ENCODE results near the gene RAI14. TPM values are rescaled to one million over a fixed set of nuclear protein-coding genes. Genes with fewer than 3 reads are reported as not detected.

The RAI14 gene
- total RNA-seq, 2 experiments from 2014 or later, result 0.92 to 12.3 TPM

DNA sequence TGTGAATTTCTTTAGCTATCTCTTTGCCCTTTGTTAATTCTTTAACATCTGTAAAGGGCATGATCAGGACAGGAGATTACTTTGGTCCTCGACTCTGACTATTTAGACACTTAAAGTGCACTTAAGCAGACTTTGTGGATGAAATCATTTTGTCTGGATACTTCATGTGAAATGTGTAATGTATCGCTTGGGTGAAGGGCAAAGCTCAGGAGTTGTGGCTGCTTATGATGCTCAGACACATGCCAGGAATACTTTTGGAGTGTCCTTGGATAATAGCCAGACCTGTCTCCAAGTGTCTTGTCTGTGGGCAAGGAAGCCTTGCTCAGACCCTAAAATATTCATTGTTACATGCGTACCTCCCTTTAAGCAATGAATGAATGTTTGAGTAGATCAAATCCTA lies 87.8 kb downstream of the RAI14 start:
- no peak overlapping the region for H3K4me2 ChIP-seq (ENCODE audit: low read length)
- intact Hi-C loops (cut with micrococcal nuclease; ENCODE audit: unreplicated experiment), result no loop called here
- no peaks in the 10 kb centered on the region for H4K20me1 ChIP-seq (ENCODE audit: insufficient read depth, low read length)
- DNase-seq (ENCODE audit: low spot score), result no peak
- H3K36me3 ChIP-seq (ENCODE audit: insufficient read depth, low read length), result no peaks in the 10 kb centered on the region
- no peaks in the 10 kb centered on the region for H3K9me2 ChIP-seq (ENCODE audit: insufficient read depth, low read length)
- H3K4me3 ChIP-seq (ENCODE audit: low read depth, low read length, poor library complexity, severe bottlenecking), result no peak overlapping the region
- no TSS peak for BruUV-seq (replicated peaks)
- POLR2A ChIA-PET, result interaction anchor here (1.0 kb wide), 1 partner anchor 9 kb away, joined by 4 read pairs; no protein-coding TSS in a partner anchor
- H2AFZ ChIP-seq (ENCODE audit: low read length), result no peak overlapping the region
- peaks cover 11% of the 10 kb centered on the region for H3K4me1 ChIP-seq (ENCODE audit: insufficient read depth, low read length, poor library complexity, severe bottlenecking)
- no peaks in the 10 kb centered on the region for H3K79me2 ChIP-seq (ENCODE audit: insufficient read depth, low read depth, low read length)
- no peaks in the 10 kb centered on the region for H3K9me3 ChIP-seq (ENCODE audit: low read length)
- TF ChIP-seq, protein P1, sequence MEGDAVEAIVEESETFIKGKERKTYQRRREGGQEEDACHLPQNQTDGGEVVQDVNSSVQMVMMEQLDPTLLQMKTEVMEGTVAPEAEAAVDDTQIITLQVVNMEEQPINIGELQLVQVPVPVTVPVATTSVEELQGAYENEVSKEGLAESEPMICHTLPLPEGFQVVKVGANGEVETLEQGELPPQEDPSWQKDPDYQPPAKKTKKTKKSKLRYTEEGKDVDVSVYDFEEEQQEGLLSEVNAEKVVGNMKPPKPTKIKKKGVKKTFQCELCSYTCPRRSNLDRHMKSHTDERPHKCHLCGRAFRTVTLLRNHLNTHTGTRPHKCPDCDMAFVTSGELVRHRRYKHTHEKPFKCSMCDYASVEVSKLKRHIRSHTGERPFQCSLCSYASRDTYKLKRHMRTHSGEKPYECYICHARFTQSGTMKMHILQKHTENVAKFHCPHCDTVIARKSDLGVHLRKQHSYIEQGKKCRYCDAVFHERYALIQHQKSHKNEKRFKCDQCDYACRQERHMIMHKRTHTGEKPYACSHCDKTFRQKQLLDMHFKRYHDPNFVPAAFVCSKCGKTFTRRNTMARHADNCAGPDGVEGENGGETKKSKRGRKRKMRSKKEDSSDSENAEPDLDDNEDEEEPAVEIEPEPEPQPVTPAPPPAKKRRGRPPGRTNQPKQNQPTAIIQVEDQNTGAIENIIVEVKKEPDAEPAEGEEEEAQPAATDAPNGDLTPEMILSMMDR (conservative IDR thresholded peaks at IDR 0.05; ENCODE audit: low read length), result no peak
- no peak for TF ChIP-seq EZH2phosphoT487 (IDR thresholded peaks at IDR 0.05; ENCODE audit: borderline replicate concordance, low read depth, low read length)
- CTCF ChIA-PET (ENCODE audit: unreplicated experiment), result no interaction called here
- H3K27ac ChIP-seq (ENCODE audit: low read depth, low read length, poor library complexity, severe bottlenecking), result no peak overlapping the region

- Histone ChIP-seq H3K27ac (ENCODE audit: low read depth, low read length, poor library complexity, severe bottlenecking) (no peak overlapping the region), H3K36me3 (ENCODE audit: insufficient read depth, low read length) (no peaks in the 10 kb centered on the region), H2AFZ (ENCODE audit: low read length) (no peak overlapping the region), H3K4me1 (ENCODE audit: insufficient read depth, low read length, poor library complexity, severe bottlenecking) (peaks cover 3% of the 10 kb centered on the region), H3K4me2 (ENCODE audit: low read length) (no peak overlapping the region), H3K79me2 (ENCODE audit: insufficient read depth, low read depth, low read length) (no peaks in the 10 kb centered on the region), H3K9me3 (ENCODE audit: low read length) (no peaks in the 10 kb centered on the region), H3K4me3 (ENCODE audit: low read depth, low read length, poor library complexity, severe bottlenecking) (no peak overlapping the region), H3K9me2 (ENCODE audit: insufficient read depth, low read length) (no peaks in the 10 kb centered on the region), H4K20me1 (ENCODE audit: insufficient read depth, low read length) (no peaks in the 10 kb centered on the region)
- CTCF ChIA-PET (ENCODE audit: unreplicated experiment), result no interaction called here
- BruUV-seq (replicated peaks), result no TSS peak
- POLR2A ChIA-PET, result interaction anchor here (0.8 kb wide), 1 partner anchor 75 kb away, joined by 3 read pairs; no protein-coding TSS in a partner anchor
- TF ChIP-seq EZH2phosphoT487 (IDR thresholded peaks at IDR 0.05; ENCODE audit: borderline replicate concordance, low read depth, low read length), result no peak
- TF ChIP-seq, protein P1 (conservative IDR thresholded peaks at IDR 0.05; ENCODE audit: low read length), result no peak
- intact Hi-C loops (cut with micrococcal nuclease; ENCODE audit: unreplicated experiment), result no loop called here
- DNase-seq (ENCODE audit: low spot score), result no peak
Observed at GRCh38 chr5:34748431-34748830, 92.3 kb downstream of the RAI14 start.

GRCh38 chr5:34749431-34749873 lies 93.3 kb downstream of the RAI14 start:
- H3K4me2 ChIP-seq (ENCODE audit: low read length), result no peak overlapping the region
- POLR2A ChIA-PET, result interaction anchor here (0.6 kb wide), 1 partner anchor 266 kb away, joined by 5 read pairs; no protein-coding TSS in a partner anchor
- no peaks in the 10 kb centered on the region for H3K4me1 ChIP-seq (ENCODE audit: insufficient read depth, low read length, poor library complexity, severe bottlenecking)
- H3K9me3 ChIP-seq (ENCODE audit: low read length), result no peaks in the 10 kb centered on the region
- intact Hi-C loops (cut with micrococcal nuclease; ENCODE audit: unreplicated experiment), result no loop called here
- TF ChIP-seq, protein P1 (conservative IDR thresholded peaks at IDR 0.05; ENCODE audit: low read length), result no peak
- TF ChIP-seq EZH2phosphoT487 (IDR thresholded peaks at IDR 0.05; ENCODE audit: borderline replicate concordance, low read depth, low read length), result no peak
- H3K79me2 ChIP-seq (ENCODE audit: insufficient read depth, low read depth, low read length), result no peaks in the 10 kb centered on the region
- H3K36me3 ChIP-seq (ENCODE audit: insufficient read depth, low read length), result no peaks in the 10 kb centered on the region
- no peak overlapping the region for H2AFZ ChIP-seq (ENCODE audit: low read length)
- CTCF ChIA-PET (ENCODE audit: unreplicated experiment), result no interaction called here
- H3K9me2 ChIP-seq (ENCODE audit: insufficient read depth, low read length), result no peaks in the 10 kb centered on the region
- no peak overlapping the region for H3K4me3 ChIP-seq (ENCODE audit: low read depth, low read length, poor library complexity, severe bottlenecking)
- no TSS peak for BruUV-seq (replicated peaks)
- no peaks in the 10 kb centered on the region for H4K20me1 ChIP-seq (ENCODE audit: insufficient read depth, low read length)
- no peak for DNase-seq (ENCODE audit: low spot score)
- no peak overlapping the region for H3K27ac ChIP-seq (ENCODE audit: low read depth, low read length, poor library complexity, severe bottlenecking)
